HG03460 (cell line): Measurements from ENCODE around the gene KIAA1755.

Experiments used
- ATAC-seq: cut with Tn5 transposase; IDR thresholded peaks from one replicate; pipeline ENCODE4 v1.9.1; 2021; ENCODE audit not compliant: unreplicated experiment

Gene KIAA1755

DNA sequence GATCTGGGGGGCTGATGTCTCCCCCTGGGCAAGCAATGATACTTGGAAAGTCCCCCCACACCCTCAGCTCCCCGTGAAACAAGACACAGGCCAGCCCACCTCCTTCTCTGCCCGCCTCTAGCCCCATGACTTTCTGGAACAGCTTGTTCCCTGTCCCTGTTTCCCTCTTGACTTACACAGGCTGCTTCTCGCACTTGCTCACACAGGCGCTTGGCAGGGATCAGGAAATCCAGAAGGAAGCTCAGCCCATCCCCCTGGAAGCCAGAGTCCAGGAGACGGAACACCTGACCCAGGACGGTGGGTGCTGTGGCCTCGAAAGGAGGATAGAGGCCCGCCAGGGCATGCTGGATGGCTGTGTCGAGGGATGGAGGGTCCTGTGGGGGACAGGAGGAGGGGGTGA lies 14.8 kb downstream of the KIAA1755 start:
- ATAC-seq: no peak

DNA sequence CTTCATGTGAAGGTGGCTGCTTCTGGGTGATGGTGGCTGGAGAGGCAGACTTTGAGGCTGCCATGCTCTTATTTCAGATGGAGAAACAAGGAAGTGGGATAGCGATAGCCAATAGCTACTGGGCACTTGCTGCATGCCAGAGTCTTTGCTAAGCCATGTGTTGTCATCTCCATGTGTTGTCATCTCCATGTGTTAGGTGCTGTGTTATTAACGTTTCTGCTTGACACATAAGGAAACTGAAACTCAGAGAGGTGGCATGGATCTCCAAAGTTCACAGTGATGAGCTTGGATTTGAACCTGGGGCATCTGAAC lies 16.9 kb downstream of the KIAA1755 start:
- no peak for ATAC-seq

DNA sequence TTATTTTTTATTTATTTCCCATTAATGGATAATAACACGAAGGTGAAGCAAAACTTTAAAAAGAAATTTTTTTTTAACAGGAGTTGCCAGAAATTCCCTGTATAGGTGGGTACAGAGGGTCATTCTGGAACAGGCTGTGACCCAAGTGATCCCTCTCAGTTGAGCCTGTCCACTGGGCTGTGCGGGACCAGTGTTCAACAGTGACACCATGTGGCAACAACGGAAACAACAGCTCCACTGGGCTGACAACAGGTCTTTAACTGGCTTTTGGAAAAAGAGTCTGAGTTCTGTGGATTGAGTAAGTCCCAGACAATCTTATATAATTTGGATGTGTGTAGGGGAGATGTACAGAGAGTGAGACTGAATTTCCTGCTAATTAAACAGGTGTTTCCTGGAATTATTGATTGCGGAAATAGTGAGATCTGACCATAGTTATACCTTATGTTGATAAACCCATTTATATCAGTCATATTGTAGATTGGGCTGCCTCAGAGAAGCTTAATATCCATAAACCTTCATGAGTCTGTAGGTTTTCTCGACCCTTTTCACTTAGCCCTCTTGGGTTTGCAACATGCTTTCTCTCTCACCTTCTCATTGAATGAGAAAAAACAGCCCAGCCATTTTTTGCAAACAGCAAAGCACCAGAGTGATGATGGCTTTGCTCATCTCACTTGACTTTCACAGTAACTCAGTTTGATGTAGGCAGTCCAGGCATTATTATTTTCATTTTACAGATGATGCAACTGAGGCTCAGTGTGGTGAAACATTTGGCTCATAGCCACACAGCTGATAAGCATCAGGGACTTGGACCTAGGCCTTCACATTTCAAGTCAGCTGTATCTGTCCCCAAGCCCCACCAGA lies 17.5 kb downstream of the KIAA1755 start:
- no peak for ATAC-seq

DNA sequence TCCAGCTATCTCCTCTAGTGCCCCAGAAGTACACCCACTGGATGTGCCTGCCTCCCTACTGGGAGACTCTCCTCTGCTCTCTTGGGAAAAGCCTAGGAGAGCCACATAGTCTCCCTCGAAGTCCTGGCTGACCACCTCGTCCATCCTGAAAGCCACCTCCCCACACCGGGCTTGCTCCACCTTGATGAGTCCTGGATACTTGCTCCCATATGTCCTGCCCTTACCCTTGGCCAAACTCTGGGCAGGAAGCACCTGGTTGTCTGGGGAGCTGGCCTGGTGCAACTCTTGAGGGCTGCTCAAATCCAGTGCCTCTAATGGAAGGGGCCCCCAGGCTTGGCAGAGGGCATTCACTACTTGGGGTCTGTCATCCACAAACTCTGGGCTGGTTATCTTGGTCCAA lies 19.3 kb downstream of the KIAA1755 start:
- ATAC-seq: no peak

DNA sequence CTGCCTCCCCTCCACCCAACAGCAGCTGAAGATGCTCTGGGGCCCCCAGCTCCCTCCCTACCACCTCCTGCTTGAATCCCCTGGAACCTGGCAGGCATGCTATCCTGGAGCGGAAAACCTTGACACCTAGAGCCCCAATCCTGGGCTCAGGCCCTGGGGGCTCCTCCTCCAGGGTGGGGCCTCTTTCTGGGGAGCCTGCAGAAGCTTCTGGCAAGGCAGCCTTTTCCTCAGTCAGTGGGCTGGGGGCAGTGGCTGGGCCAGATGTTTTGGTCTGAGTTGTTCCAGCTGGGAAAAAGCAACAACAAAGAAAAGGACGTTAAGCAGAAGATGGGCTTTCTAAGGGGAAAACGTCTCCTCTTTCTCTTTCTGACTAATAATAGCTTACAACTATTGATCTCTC lies 21.1 kb downstream of the KIAA1755 start:
- ATAC-seq: no peak

DNA sequence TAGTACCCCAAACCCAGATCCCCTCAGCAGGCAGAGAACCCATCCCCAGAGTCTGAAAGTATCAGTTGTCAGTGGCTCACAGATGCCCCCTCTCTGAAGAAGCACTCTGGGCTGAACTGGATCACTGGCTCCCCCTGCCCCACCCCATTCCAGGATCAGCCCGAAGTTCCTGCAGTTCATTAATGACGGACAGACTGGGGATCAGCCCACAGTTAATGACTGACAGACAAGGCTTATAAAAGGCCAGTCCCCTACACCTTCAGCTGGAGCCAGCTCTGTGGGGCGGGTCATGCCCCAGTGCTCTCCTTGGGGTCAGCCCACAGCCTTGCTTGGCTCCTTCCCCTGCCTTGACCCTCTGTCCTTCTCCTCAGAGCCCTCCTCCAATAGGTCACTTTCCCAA lies 21.7 kb downstream of the KIAA1755 start:
- no peak for ATAC-seq

DNA sequence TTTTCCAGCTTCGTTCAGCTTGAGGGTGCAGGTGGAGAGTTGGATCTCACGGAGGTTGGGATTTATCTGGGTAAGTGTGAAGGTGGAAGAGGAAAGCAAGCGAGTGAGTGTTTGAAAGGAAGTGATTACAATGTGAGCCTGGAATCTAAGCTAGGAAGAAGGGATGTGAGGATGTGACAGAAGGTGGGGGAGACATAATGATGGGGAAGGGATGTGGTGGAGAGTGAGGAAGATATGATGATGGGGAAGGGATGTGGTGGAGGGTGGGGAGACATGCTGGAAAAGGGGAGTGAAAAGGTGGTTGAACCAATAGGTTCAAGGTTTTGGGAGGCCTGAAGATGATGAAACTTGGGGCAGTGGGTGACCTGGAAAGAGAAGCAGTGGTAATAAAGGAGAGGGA lies 23.2 kb downstream of the KIAA1755 start:
- no peak for ATAC-seq

DNA sequence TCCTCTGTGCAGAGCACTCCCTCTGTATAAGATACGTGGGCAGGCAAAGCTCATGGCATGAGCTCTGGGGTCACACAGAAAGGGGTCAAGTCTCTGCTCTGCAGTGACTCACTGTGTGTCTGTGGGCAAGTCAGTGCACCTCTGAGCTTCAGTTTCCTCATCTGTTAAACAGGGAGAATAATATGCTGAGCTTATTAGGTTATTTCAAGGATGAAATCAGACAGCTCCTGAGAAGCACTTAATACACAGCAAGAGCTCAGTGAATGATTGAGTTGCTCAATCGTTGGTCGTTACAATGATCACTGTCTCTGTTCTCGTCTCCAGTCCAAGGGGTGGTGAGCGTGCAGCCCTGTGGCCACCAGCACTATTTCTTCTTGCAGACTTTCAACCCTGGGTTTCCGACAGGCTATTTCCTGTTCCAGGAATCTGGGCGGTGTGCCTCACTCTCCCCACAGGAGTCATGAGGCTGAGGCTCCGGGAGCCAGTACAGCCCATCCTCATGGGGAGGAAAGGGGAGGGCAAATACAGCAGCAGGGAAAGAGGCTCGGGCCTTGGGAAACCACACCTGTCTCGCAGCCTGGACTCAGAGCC lies 28.9 kb downstream of the KIAA1755 start:
- ATAC-seq: no peak

DNA sequence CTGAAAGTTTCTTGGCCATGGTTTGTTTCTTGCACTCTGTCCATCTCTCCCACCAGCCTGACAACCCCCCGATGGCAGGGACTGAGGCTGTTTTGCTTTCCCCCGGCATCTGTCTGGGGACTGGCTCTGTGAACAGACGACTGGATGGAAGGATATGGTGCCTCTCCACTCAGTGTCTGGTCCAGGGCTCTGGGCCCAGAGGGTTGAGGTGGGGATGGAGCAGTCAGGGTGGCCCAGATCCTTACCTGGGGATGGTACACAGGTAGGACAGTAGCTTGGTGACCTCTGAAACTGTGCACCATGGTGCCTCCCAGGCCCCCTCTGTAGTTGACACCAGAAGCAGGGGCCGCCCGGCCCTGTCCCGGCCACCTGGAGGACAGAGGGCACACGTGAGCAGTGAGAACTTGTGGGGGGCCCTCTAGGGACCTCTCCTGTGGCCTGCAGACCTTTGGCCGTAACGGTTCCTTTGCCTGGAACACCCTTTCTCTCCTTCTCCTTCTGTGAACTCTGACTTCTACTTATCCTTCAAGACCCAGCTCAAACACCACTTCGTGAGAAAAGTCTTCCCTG lies 29.5 kb downstream of the KIAA1755 start:
- ATAC-seq: no peak

DNA sequence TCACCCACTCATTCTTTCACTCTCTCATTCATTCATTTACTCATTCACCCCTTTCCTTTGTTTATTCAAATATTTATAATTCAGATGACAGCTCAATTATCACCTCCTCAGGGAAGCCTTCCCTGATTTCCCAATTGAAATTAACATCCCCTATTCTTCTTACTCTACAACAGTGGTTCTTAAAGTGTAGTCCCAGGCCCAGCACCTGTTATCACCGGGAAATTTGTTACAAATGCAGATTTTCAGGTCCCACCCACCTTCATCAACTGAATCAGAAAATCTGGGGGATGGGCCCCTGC lies 30.3 kb downstream of the KIAA1755 start:
- no peak for ATAC-seq

DNA sequence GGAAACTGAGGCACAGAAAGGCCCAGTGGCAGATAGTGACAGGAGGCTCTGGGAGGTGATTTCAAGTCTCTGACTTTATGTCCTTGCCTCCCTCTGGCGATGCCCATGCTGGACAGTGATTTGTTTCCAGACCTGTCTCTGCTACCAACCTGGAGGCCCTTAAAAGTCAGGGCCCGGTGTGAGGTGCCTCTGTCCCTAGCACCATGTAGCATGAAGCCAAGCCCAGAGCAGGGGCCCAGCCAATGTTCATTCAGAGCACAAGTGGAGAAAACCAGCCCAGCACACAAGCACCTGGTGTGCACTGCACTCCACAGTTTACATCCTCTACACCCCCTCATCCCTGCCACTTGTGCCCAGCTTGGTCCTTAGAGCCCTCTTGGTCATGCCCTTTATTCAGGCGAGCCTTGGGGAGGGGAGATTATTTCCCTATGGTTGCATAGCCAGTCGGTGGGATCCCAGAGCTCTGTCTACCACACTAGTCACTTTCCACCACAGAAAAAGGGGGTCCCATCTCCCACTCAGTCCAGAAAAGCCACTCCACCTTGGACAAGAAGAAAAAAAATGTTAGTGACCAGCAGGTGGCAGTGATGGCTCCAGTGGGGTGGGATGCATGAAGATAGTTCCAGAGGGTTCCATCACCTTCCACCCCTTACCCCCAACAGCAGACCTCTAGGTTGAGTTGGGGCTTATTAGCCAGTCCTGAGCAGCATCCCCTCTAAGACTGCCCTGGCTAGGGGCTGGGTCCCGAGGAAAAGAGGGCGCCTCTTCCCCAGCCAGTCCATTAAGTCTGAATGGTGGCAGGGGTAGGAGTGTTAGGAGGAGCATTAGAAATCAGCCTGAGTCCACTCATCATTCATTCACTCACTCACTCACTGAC lies 30.9 kb downstream of the KIAA1755 start:
- no peak for ATAC-seq

DNA sequence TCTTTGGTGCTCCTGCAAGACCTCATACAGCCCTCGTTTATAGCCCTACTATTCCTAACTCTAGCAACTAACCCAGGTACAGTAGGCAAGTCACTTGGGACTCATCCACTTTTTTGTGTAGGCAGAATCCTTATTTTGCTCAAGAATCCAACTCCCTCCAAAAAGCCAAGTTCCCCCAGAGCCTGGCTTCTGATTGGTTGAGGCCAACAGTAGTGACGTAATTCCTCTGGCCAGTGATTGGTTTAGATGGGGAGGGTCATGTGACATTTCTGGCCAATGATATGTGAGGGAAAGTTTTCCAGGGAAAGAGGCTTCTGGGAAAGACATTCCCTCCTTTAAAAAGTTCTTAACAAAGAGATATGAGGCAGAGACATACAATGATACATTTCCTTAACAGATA lies 32.1 kb downstream of the KIAA1755 start:
- ATAC-seq: no peak

DNA sequence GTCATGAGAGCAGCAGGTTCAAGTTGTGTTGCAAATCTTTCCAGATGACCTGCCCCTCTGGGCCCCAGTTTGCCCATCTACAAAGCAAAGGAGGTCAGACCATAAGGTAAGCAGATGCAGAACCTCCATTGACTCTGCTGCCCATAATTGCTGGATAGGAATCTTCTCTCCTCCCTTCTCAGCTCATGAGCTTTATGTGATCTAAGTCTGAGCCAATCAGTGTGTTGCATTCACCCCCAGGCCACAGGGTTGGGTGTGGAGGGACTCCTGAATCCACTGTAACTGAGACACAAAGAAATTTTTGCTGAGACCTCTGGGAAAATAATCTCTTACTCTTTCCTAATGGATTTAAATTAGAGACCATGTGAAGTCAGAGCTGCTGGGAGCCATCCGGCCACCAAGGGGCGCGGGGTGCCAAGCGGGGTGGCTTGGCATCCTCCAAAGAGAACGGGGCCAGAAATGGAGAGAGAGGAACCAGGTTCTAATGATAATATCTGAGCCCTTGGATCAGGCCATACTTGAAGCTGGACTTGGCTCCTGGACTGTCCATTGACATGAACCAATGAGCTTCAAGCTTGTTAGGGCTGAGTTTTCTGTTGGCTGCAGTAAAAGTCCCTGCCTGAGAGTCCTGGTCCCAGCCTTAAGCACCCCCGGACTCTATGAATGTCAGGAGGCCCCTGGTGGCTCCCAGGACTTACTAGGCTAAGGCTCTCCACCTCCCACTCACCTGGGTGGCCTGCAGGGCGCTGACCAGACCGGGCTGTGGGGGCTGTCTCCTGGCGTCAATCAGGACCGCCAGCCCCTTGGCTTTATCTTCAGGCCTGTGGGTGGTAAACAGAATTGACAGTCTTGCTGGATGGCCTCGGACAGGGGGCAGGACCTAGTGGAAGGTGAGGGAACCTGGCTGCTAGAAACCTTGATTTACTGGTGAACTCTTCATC lies 32.8 kb downstream of the KIAA1755 start:
- no peak for ATAC-seq

DNA sequence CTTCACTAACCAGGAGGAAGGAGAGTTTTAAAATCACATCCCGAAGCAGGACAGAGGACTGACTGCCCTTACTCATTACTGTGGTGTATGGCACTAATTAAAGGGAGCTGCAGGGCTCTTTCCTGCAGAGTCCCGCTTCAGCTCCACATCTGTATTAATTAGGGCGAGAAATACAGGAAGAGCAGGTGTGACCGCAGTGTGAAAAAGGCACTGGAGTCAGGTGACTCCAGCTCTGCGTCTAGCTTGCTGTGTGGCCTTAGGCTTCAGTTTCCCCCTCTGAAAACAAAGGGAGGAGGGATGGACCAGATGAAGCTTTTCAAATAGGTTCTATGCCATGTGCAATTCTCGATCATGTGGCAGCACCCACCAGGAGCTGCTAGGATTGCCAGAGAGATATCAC lies 34.0 kb downstream of the KIAA1755 start:
- no peak for ATAC-seq

DNA sequence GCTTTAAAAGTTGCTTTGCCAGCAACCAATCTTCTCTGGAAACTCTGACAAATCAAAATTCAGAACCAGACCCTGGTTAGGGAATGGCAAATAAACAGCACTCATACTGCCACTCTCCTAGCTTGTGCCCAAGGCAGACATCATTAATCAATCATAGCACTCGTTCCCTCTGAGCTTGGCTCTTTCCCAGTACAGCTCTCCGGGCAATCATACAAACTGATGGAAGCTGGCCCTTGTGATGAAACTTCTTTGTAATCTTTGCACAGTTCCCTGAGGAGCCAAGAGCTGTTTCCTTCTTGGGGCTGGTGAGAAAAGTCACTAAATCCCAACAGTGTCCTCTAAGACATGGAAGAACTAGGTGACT lies 34.7 kb downstream of the KIAA1755 start:
- ATAC-seq: no peak

DNA sequence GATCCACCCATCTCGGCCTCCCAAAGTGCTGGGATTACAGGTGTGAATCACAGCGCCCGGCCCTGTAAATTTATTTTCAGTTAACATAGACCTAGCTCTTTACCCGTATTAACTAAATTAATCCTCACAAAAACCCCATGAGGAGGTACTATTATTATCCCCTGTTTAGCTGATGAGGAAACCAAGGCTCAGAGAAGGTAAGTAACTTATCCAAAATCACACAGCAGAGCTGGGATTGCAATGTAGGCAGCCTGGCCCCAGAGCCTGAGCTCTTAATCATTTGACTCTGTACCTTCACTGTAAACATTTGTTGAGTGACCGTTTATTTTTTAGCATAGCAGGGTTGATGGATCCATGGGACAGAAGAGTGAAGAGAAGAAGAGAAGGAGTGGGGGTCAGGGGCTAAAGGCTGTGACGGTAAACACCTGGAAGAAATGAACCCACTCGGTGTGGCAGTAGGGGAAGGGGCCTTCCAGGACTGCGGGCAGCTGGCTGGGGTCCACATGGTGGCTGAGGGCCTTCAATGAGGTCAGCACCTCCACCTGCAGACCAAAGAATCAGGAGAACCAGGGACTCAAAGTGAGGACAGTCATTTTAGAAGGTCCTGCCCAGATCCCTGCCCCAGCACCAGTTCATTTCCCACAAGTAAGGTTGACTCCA lies 35.2 kb downstream of the KIAA1755 start:
- ATAC-seq: no peak

DNA sequence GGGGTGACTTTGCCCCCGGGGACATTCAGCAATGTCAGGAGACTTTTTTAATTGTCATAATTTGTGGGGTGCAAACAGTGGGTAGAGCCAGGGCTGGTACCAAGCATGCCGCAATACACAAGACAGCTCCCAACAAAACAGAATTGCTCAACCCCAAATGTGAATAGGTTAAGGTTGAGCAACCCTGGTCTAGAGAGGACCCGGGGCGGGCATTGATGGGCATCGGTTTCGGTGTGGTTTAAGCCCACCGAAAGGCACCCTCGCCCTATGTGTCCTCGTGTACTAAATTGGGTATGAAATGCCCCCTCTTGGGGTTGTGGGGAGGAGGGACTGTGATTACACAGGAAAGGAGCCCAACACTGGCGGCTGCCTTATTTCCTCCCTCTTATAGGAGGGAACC lies 36.0 kb downstream of the KIAA1755 start:
- no peak for ATAC-seq

DNA sequence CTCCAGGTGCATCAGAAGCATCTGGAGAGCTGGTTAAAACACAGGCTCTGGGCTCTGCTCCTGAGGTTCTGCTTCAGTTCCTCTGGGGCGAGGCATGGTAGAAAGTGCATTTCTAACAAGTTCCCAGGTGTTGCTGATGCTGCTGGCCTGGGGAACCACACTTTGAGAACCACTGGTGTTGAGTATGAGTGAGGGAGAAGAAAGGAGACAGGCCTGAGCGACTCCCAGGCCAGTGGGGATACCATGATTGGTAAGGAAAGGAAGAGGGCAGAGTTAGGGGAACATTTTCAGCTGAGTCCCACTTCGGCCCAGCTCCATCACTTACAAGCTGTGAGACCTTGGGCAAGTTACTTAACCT lies 36.8 kb downstream of the KIAA1755 start:
- no peak for ATAC-seq

DNA sequence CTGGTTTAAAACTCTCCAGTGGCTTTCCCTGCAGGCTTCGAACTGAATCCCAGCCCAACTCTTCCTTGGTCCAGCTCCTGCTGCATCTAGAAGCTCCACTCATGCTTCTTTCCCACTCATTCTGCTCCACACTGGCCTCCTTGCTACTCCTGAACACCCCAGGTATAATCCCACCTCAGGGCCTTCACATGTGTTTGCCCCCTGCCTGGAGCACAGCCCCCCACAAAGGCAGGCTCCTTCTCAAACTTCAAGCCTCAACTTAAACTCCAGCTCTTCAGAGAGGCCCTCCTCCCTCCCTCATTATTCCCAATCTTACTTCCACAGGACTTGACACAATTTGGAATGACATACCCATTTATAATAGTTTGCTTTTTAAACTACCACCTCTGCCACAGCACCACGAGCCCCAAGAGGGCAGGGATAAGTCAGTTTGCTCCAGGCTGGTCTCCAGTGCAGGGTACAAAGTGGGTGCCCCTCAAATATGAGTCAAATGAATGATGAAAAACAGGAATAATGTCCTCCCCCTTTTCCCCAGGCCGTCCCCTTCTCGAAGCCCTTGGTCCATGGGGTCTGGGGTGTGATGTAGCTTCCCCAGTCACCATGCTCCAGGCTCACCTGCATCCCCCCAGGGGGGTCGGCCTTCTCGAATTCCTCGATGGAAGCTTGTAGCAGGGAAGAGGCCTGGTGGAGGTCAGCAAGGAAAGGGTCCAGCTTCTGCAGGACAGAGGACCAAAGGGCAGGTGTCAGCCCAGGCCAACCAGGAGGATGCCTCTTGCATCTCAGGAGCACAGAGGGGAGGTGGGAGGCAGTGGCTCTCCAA lies 37.4 kb downstream of the KIAA1755 start:
- ATAC-seq: no peak
